Stimulated activated CD4-positive, alpha-beta T cell treated with anti-CD3 and anti-CD28 coated beads, Interleukin-4, amount 100 ng/mL, for 1 hour (primary cell): ENCODE data around the gene CRYL1.
"Not testable (repeated sequence)": the region's sequence is repeated elsewhere in the genome, so short reads cannot be mapped to it uniquely, and the experiment has no call there.

Source experiments
- DNase-seq: peaks from one replicate; pipeline ENCODE4 v3.0.0-alpha.2; 2020

The CRYL1 gene

DNA sequence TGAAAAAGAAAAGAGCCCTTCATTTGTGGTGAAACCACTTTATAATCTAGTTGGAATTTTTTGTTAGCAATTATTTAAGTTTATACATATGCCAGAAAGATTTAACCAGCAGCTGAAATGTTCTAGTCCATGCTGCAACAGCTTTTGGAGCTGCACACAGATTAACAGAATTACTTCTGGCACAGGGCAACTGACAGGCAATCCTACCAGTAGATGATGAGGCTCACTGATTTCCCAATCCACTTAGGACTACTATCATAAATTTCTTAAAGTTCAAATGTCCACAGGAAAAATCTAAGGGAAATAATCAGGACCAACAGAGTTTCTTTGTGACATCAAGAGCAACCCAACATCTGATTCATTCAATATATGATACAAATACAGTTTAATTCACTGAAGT, 78.8 kb downstream of the CRYL1 start:
- DNase-seq: no peak

DNA sequence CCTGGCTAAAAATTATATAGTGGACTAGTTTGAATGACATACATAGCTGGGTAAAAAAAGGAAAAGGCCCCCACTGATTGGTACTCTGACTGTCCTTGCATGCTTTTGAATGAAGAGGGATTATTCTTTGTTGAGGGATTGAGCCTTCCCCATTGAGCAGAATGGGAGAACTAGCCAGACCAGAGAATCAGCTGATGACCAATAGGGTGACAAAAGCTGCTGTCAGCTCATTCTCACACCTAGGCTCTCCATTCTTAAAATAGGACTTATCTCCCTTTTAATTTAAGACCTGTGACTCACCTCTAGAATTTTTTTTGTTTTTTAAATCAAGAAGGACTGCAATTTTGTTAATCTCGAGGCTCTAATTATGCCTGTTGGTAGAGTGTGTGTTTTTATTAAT, 79.3 kb downstream of the CRYL1 start:
- DNase-seq: no peak

DNA sequence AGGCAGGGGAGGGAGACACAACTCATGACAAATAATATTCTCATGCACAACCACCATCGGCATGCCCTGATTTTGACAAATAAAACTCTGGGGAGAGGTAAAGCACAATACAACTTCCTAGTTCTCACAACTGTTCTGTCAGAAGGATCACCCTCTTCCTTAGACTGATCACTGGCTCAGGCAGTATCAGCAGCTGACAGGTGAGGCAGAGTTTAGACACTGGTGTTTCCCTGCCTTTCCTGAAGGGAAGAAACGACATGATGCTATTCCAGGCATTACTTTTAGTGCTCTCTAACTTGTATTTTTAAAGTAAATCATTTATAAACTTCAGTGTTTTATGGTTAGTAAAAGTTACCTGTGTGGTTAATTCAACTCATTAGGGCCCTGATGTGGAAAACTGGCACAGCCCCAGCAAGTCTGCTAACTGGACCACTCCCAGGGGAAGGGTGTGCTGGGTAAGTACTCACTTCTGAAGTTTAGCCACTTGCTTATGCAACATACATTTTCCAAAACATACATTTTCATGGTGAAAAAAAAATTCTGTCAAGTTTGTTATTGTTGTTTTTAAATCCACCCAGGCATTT, 82.8 kb downstream of the CRYL1 start:
- DNase-seq: no peak

DNA sequence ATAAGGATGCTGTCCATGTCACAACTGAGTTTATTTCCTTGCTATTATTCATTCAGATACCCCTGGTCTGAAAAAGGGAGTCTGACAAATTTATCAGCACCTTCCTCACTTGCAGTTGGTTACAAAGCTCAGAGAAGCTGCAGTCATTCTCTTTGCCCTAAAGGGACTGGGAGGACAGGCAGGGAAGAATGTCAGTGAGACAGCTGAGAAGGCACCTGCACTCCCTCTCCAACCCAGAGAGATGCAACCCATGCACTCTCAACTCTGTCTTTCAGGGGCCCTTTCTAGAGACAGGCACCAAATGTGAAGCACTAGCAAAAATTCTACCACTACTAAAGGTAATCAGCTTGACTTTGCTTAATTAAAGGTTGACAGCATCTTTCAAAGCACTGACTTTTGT, 83.3 kb downstream of the CRYL1 start:
- no peak for DNase-seq

DNA sequence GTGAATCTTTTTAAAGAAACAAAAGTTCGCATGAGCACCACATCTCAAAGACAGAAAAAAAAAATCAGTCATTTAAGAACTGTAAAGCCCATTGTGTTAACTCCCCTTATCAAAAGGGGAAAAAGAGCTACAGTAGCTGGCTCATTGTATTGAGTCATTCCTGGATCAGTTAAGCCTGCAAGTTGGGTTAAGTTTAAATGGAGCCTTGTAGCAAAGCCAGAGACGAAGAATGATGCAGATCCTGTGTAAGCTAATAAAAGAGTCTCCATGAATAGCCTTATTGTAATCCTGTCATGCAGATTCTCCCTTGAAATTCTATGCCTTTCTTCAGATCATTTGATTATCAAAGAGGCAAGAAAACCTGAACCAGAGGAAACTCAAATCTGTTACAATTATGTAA, 83.8 kb downstream of the CRYL1 start:
- DNase-seq: no peak

DNA sequence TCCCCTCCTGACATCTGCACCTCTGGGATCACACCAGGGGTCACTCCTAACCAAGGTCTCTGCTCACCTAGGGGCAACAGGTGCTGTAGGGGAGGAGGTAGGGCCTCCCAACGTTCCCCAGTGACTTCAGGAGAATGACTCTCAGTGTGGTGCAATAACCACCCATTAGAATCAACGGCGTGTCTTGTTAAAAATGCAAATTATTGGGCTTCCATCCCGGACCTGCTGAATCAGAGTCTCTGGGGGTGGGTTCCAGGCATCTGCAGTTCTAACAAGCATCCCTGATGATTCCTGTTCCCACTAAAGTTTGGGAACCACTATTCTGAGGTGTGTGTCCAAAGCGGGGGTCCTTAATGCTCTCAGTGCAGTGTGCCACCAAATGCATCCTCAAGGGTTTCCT, 84.6 kb downstream of the CRYL1 start:
- no peak for DNase-seq

DNA sequence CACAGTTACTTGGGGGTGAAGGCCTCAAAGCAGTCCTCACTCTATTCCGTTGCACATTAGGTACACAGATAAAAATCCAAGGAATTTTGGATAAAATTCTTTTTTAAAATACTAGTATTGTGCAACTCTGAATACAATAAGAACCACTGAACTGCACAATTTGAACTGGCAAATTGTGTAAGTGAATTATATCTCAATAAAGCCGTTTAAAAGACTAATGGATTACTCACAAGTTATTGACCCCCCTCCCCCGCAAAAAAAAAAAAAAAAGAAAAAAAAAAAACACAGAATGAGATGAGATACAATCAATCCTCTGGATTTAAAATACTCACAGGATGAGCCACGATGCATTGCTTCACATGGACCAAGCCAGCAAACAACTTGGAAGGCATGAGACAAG, 86.4 kb downstream of the CRYL1 start:
- no peak for DNase-seq

DNA sequence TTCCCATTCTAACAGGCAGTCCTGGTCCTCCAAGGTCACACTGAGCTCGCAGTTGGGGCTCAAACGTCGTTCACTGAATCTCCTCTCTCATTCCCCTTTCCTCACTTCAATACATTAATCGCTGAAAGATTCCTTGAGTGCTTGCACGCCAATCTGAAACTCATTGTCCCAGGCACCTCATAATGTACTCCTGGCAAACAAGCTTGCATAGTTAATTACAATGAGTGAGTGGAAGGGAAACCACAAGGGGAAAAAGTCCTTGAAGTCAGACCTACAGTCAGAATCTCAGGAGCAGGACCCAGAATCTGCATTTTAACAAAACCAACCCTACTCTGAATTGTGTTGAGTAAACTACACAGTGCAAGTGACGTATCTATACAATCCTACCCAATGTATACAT, 86.9 kb downstream of the CRYL1 start:
- DNase-seq: no peak

DNA sequence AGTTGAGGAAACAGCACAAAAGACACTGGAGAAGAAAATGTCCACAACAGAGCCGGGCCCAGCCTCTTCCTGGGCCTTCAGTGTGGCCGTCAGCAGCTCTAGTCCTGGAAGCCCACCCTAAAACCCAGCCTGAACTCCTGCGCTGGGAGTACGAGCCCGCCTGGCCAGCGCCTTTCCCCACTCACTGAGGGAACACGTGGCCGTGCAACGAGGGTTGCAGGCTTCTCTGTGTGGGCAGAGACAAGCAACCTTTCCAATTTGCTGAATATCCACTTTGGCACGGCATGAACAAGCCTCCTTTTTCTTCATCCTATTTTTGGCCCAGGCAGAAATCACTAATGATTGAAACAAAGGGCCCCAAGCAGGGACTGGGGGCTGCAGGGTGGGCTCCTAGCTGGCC, 89.2 kb downstream of the CRYL1 start:
- DNase-seq: no peak

DNA sequence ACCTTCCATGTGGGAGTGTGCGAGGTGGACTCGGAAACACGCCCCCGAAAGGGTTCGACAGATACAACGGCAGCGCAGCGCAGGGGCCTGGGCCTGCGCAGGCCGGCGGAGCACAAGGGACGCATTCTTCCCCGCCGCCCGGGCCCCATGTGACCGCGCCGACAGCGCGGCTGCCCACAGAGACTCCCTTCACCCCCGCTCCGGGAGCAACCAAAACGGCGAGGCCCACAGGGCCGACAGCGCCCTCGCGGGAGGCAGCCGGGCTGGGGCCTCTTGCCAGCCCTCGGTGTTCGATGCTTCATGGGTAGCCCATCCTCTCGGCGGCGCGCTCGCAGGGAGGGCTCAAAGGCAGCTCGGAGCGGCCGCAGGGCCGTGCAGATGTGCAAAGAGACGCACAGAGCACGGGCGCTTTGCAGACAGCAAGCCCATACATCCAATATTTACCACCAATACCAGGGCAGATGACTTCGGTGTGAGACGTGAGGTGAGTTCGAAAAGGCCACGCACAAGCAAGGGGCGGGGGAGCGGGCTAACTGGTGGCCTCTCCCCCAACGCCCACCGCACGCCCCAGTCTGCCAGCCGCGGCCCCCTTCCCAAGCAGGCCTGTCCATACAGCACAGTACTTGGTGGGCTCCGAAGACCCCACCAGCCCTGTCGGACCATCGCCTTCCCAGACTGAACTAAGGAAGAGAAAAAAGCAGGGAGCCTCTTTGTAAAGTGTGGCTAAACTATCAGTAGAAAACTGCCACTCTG, 89.9 kb downstream of the CRYL1 start:
- DNase-seq: no peak

DNA sequence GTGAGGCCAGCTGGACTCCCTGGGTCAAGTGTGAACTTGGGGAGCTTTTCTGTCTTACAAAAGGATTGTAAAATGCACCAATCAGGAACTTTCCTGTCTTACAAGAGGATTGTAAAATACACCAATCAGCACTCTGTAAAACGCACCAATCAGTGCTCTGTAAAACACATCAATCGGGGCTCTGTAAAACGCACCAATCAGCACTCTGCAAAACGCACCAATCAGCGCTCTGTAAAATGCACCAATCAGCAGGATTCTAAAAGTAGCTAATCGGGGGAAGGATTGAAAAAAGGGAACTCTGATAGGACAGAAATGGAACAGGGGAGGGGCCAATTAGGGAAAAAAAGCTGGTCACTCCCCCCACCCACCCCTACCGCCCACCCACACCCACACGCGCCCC, 91.4 kb downstream of the CRYL1 start:
- not testable (repeated sequence) for DNase-seq

DNA sequence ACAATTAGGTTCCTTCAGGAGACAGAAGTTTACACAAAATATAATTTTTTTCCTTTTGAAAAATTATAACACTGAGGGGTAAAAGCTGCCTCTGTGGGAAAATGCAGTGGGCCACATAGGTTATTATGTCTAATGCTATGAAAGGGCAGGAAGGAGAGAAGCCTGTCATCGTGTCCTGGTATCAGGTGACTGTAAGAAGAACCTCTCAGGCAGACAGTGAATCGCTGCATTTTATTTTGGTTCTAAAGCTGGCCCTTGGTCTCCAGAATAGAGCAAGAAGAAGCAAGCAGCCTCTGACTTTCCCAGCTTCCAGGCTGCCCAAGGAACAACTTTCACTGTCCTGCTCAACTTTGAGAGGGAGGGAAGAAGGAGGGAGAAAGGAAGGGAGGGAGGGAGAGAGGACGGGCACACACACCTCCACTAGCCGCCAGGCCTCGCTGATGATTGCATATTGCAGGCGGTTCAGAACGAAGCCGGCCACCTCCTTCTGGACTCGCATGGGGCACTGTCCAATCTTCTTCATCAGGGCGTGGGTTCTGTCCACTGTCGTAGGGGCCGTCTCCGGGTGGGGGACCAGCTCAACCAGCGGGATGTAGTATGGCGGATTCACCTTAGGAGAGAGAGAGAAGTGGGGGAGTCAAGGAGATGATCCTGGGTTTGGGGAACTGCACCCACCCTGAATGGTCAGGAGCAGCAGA, 93.8 kb downstream of the CRYL1 start:
- DNase-seq: no peak

DNA sequence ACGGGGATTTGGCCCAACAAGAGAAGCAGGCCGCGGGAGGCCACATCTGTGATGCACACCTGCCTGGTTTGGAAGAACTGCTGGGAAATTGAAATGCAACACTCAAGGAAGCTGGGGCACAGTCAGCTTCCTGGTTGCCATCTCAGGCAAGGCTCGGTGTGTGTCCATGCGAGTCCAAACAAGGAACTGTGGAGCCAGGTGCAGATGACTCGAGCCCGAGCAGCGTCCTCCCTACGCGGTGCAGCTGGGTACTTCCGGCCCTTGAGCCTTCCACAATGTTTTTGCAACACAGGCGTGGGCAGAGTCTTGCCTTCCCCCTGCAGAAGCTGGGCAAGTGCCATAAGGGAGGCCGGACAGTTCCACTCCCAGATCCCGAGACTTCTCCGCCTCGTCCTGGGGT, 94.6 kb downstream of the CRYL1 start:
- DNase-seq: no peak

DNA sequence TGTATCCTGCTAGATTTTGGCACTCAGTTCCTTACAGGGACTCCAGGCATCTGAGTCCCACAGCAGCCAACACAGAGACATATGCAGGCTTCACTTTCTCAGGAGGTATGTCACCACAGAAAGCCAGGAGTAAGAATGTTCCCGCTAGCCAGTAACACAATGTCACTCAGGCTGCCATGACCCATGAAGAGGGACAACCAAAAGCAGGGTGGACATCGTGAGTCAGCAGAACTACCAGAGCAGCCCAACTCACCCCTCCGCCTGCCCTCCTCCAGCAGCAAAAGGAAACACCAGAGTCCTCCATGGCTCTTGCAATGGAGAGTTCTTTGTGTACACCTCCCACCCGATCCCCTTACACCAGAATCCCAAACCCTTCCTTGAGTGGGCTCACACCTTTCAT, 95.4 kb downstream of the CRYL1 start:
- DNase-seq: no peak

DNA sequence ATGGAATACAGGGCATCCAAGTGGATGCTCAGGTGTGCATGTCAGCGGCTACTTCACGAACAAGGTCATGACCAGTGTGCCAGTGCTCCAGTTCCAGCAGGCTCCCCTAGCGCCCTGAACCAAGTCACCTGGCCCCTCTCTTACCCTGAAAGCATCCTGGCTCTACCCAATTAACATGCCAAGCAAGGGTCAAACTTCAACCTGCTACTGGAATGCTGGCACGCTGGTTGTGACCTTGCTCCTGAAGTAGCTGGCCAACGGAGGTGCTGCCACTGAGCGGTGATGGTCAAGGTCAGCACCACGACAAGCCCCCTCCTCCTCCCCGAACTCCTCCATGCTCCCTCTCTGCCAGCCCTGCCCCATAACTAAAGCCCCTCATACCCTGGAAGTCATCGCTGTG, 96.0 kb downstream of the CRYL1 start:
- DNase-seq: no peak

DNA sequence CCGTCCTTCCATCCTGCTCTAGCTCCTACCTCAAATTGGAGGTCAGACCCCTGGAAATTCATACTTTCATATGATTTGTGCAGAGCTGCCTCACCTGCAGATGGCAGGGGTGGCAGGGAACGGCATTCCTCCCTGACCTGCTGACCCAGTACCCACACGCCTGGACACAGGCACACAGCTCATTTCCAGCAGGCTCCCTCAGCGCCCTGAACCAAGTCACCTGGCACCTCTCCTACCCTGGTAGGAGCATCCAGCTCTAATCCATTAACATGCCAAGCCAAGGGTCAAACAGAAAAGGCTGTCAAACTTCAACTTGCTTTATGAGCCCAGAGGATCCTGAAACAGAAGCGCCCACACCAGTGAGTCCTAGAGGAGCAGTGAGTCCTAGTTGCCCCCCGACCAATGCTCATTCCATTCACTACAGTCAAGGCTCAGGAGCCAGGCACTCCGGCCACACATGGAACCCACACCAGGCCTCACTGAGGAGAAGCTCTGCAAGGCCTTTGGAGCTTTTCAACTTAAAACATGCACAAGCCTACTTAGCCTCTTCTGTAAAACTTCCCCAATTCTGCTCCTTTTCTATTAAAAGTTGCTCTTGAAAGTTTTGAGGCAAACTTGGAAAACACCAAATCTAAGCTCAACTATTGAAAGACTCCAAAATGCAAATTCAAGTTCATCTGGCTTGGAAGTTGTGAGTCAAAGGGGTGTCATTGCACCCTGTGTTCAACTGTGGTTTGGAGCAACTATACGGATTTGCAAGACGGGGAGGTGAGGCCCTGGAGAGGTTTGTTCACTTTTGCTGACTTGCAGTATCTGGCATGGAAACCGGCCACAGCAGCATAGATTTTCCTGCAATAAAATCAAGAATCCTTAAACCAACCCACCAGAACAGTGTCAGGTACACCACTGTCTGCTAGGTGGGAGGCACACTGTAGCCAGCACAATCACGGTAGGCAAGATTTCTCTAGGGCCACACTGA, 96.7 kb downstream of the CRYL1 start:
- DNase-seq: no peak

DNA sequence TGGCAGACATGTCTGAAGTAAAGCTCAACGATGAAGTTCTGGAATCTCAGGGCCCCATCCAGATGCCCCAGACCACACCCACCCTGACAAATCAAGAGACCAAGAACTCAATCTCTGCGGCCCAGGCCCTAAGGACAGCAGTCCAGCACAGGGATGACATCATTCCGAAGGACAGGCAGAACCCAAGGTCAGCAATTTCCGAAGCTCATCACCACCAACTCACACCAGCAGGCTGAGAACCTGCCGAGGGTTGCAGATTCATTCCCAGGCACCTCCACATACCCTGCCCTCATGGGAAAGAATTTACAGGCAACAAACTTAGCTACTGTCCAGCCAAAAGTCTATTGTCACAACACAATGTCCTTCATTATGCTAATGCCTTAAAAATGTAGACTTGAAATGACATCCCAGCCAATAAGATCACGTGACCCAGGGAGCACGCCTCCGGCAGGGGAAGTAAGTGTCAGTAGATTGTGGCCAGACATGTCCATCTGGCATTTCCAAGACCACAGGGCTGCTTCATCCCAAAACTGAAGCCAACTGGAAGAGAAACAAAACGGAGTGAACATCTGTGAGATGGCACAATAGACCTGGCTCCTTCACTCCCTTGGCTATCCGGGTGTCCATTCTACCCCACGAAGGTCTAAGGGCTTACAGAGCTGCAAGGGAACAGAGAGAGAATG, 98.8 kb downstream of the CRYL1 start:
- DNase-seq: no peak

DNA sequence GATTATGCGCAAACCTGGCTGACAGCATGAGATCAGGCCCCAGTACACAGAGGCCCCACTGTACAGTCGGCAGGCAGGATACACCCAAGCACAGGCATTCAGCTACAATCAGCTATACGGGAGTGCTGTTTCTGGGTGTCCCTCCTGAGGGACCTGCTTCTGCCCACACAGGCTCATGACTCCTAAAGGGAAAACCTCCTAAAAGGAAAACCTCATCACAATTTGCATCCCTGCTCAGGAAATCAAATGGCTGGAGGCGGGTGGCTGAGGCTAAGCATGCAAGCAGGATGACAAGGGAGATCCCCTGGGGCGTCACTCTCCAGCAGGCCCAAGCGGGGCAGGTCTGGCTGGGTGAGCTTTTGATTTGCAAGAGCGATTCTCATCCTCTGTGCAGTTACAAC, 99.8 kb downstream of the CRYL1 start:
- no peak for DNase-seq

DNA sequence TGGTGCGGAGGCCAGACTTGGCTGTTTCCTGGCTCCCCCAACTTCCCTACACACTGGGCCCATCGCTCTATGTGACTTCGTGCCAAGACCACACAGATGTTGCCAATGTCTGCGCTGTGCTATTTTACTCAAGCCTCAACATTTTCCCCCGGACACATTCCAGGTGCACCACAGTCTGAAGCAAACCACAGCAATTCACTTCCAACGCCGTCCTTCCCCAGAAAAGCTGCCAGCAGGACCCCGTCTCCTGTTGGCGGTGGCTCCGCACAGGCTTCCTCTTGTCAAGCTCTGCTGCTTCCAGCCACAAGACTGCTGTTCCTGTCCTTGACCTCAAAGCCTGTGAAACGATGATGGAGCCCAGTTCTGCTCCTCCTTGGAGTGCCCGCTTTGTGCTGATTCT, 100.7 kb downstream of the CRYL1 start:
- no peak for DNase-seq

DNA sequence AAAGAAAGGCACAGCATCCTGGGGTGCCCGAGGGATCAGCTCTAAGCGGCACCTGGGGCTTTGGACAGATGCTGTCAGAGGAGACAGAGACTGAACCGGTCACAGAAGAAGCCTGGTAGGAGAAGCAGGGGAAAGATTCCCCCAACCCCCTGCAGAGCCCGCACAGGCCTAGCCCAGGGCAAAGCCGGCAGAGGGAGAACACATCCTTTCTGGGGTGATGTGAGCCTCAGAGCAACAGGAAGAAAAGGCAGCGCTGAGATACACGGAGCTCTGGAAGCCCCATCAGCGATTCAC, 101.2 kb downstream of the CRYL1 start:
- DNase-seq: no peak

DNA sequence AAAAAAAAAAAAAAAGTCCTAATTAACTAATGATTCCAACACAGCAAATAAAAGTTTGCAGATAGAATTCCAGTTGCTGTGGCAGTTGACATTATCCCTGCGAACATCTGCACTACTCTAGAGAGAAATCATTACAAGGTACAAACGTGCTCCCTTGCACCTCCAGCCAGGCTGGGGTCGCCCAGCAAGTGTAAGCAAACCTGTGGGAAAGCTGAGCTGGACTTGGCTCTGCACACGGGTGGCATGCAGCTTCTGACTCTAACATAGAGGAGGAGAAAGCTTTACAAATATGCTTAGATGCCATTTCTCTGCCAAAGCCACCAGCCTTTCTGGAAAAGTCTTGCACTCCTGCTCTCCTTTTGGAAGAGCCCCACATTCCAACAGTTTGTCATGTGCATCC, 103.3 kb downstream of the CRYL1 start:
- no peak for DNase-seq

DNA sequence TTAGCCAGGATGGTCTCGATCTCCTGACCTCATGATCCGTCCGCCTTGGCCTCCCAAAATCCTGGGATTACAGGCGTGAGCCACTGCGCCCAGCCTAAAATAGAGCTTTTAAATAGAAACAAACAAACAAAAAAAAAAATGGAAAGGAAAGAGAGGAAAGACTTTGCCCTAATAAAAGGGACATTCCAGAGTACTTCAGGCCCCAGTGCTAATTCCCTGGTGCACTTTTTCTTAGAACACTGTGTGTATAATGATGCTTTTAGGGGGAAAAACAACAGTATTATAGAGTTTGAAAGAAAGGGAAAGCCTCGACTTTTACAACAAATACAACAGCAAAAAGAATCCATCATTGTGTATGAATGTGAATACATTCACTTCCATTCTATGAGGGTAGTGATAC, 104.7 kb downstream of the CRYL1 start:
- DNase-seq: no peak

DNA sequence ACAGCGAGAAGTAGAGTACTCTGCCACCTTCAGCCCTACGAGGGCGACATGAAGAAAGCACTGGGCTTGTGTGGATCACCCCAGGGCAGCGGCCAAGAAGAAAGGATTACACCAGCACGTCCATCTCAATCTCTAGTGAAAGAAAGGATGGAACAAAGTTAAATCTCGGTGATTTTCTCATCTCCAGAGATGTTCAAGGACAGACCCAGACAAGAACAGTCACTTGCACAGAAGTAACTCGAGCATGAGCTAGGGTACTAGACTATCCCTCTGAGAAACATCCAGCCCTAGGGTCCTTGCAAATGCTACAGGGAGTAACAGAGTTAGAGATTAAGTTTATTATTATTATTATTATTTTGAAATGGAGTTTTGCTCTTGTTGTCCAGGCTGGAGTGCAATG, 106.7 kb downstream of the CRYL1 start:
- DNase-seq: no peak
